HG03159 (cell line): ENCODE measurements around the gene DUSP28.

ENCODE experiments used
- ATAC-seq: cut with Tn5 transposase; IDR thresholded peaks from one replicate; pipeline ENCODE4 v1.9.1; 2021; ENCODE audit warnings: mild to moderate bottlenecking, moderate library complexity; ENCODE audit not compliant: unreplicated experiment

The DUSP28 gene

GRCh38 chr2:240571314-240571973 lies 11.3 kb downstream of the DUSP28 start:
- no peak for ATAC-seq

- ATAC-seq: no peak
These were observed 12.2 kb downstream of the DUSP28 start for GRCh38 chr2:240572141-240573031.

- no peak for ATAC-seq
These were observed 12.9 kb downstream of the DUSP28 start for GRCh38 chr2:240573071-240573515.

- ATAC-seq: no peak
These were observed 13.6 kb downstream of the DUSP28 start for GRCh38 chr2:240573516-240574385.

GRCh38 chr2:240574386-240575100 lies 14.4 kb downstream of the DUSP28 start:
- no peak for ATAC-seq

- ATAC-seq: no peak
These were observed 15.2 kb downstream of the DUSP28 start for GRCh38 chr2:240575101-240575965.

GRCh38 chr2:240576036-240576435 lies 15.9 kb downstream of the DUSP28 start:
- ATAC-seq: no peak

- no peak for ATAC-seq
These were observed 16.5 kb downstream of the DUSP28 start for GRCh38 chr2:240576436-240577205.

- no peak for ATAC-seq
These were observed 17.3 kb downstream of the DUSP28 start for GRCh38 chr2:240577281-240578109.

- no peak for ATAC-seq
These were observed 17.9 kb downstream of the DUSP28 start for GRCh38 chr2:240578110-240578450.

GRCh38 chr2:240578488-240578887 lies 18.3 kb downstream of the DUSP28 start:
- ATAC-seq: no peak

- ATAC-seq: no peak
These were observed 19.1 kb downstream of the DUSP28 start for GRCh38 chr2:240579071-240579762.

- no peak for ATAC-seq
These were observed 19.8 kb downstream of the DUSP28 start for GRCh38 chr2:240579771-240580614.

GRCh38 chr2:240581811-240582210 lies 21.7 kb downstream of the DUSP28 start:
- ATAC-seq: no peak

- ATAC-seq: no peak
These were observed 22.6 kb downstream of the DUSP28 start for GRCh38 chr2:240582781-240583180.

- no peak for ATAC-seq
These were observed 23.6 kb downstream of the DUSP28 start for GRCh38 chr2:240583774-240584173.
